Loucy (cell line): ENCODE data around the gene WWOX.

Experiments
- EZH2phosphoT487 ChIP-seq: fragments of 200-600 bp; IDR thresholded peaks from 2 replicates; pipeline ENCODE4 v1.6.1; 2018; ENCODE audit warnings: antibody characterized with exemption, mild to moderate bottlenecking, moderate library complexity, borderline replicate concordance
- TF ChIP-seq, protein P1 (sequence below): fragments of 200-600 bp; sonication (generic); conservative IDR thresholded peaks from 2 replicates; pipeline ENCODE4 v1.5.1; 2014; ENCODE audit warnings: mild to moderate bottlenecking, antibody characterized with exemption, low read length

DNA sequence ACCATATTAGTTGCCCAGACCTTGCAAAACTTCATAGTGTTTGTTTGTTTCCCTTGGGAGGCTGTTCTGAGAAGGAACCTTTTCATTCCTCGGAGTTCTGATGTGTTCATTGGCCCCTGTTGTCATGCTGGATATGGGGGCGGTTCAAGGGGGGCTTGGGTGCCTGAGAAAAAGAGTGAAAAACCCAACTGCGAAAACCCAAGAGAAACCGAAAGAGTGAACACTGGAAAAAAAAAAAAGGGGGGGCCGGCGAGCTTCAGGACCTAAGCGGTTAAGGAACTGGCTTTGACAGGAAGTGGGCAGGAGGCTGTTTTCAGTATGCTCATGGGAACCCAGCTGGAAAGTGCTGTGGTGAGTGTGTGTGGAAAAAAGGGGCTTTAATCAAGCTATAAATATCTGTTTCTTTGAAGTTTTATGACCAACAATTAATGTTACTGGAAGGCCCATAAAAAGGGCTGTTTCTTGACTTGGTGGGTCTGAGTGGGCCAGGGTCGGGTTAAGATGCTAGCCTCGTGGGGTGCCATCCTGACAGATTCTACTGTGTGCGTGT is 990.4 kb downstream of the WWOX start:
- TF ChIP-seq, protein P1, sequence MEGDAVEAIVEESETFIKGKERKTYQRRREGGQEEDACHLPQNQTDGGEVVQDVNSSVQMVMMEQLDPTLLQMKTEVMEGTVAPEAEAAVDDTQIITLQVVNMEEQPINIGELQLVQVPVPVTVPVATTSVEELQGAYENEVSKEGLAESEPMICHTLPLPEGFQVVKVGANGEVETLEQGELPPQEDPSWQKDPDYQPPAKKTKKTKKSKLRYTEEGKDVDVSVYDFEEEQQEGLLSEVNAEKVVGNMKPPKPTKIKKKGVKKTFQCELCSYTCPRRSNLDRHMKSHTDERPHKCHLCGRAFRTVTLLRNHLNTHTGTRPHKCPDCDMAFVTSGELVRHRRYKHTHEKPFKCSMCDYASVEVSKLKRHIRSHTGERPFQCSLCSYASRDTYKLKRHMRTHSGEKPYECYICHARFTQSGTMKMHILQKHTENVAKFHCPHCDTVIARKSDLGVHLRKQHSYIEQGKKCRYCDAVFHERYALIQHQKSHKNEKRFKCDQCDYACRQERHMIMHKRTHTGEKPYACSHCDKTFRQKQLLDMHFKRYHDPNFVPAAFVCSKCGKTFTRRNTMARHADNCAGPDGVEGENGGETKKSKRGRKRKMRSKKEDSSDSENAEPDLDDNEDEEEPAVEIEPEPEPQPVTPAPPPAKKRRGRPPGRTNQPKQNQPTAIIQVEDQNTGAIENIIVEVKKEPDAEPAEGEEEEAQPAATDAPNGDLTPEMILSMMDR = no peak
- peak; percentile 45; the same call in 1 of the 2 replicates for TF ChIP-seq EZH2phosphoT487
